NCI-H345 treated with DMSO at 0.1 percent for 48 hours (cell line): ENCODE results near the gene GJD4.

Experiments used
- DNase-seq: peaks from one replicate; lab custom pipeline; 2025; ENCODE audit not compliant: unreplicated experiment; lab: John Stamatoyannopoulos, UW

GJD4 gene

DNA sequence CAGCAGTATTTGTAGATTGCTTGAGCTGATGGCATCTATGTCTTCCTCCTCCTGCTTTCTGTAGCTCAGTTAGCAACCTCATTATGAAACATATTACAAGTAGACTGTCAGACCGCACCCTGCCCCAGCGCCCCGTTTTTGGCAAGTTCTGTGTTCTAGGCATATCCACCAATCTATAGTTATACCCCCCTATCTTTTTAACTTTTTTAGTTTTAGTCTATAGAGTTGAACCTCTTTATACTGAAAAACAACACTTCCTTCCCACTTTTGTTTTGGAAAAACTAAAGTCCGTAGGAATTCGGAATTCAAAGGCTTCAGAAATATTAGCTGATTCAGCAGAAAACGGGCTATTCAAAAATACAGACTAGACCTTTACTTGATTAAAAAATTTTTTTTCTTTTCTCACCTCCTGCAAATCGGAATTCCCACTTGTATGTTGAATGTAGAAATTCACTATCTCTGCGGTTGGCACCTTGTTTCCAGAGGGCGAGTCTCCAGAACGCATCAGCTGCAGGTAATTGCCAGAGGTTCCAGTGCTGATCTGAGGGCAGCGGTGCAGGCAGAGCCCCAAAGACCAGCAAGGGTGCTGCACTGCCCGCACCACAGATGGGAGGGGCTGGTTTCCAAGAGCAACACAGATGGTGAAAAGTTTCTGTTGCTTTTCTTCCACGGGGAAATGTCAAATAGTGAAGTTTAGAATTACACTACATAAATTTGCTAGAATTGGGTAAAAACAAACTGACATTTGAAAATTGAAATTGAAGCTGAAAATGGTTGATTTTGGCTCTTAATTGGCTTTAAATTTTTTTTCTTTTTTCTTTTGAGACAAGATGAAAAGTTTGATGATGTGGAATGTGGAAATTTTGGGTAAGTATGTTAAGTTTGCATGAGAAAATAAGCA lies 39.2 kb downstream of the GJD4 start:
- DNase-seq, result no peak

DNA sequence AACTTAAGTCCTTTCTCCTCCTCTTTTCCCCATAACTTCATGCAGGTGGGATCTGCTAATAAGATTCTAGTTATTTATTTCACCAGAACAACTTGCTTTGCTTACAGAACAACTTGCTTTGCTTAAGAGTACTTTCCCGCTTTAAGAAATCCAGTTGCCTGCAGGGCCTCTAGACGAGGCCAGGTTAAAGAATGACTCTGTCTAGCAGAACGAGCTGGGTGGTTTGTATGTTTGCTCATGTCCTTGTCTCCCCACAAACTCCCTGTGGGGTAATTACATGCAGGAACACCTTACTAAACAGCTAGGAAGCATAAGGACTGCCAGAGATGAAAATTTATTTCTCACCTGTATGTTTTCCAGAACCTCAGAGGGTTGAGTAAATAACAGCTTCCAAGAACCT lies 45.8 kb downstream of the GJD4 start:
- DNase-seq, result peak; percentile 27

DNA sequence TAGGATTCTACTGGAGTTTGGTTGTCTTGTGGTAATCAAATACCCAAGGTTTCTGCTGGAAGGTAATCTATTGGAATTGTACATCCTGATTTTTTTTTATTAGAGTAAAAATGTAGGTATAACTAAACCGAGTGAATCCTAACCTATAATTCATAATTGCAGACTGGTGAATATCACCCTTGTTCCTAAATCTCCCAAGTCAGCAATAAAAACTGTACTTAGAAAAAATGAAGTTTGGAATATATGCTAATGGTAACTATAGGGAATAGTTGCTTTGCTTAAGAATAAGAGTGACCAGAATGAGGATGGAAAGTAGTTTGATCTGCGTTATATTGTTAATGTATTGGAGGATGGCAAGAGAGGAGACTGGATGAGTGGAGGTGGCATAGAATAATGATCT lies 47.7 kb downstream of the GJD4 start:
- no peak for DNase-seq

DNA sequence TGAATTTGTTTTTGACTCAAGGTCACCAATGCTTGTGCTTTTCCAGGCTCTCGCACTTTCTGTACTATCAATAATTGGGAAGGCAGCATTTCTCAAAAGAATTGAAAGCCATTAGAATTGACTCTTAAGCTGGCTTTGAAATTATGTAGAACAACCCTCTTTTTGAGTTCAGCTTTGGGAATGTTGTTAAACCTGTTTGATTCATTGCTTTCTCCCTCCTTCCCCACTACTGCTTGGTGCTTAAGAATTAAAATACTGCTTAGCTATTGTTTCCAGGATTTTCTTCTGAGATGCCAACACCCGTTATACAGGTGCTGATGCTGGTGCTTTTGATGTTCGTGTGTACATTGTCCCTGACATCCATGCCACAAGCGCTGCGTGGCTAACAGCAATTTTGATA lies 52.5 kb downstream of the GJD4 start:
- no peak for DNase-seq
